IMR-90 (cell line): Measurements from ENCODE around the gene GARIN3. TPM values are rescaled to one million over a fixed set of nuclear protein-coding genes. Genes with fewer than 3 reads are reported as not detected.

Experiments
- ATAC-seq: fragments of 200-7000 bp; cut with Tn5 transposase; 2 replicates; pipeline ENCODE4 v1.9.1; 2020; ENCODE audit warnings: low read depth, mild to moderate bottlenecking, moderate library complexity
- BruUV-seq: library from RNA; stranded (reverse); fragments of 400-500 nt; replicated peaks from 2 replicates; lab custom pipeline; 2021; lab: Mats Ljungman, UMichigan
- CTCF ChIA-PET: fragments of 300-600 bp; formaldehyde crosslinking; extraction: SDS; loops from one replicate; lab custom pipeline; 2021; ENCODE audit warnings: antibody characterized with exemption; lab: Yijun Ruan, JAX
- POLR2A ChIA-PET: fragments of 300-600 bp; sonication (Branson Sonifier 250); formaldehyde crosslinking; loops from one replicate; lab custom pipeline; 2022; ENCODE audit warnings: antibody characterized with exemption; ENCODE audit not compliant: unreplicated experiment; lab: Charles Lee
- DNase-seq: peaks from one replicate; pipeline ENCODE4 v3.0.0; 2013
- H2AFZ ChIP-seq: replicated peaks from 2 replicates; pipeline ENCODE3; 2013; ENCODE audit warnings: low read length, mild to moderate bottlenecking; ENCODE audit not compliant: poor library complexity
- H2AK5ac ChIP-seq: 2 replicates; pipeline ENCODE4 v1.6.1; 2013; ENCODE audit warnings: low read depth, low read length, inconsistent platforms
- H2AK9ac ChIP-seq: replicated peaks from 2 replicates; pipeline ENCODE3; 2013; ENCODE audit warnings: mild to moderate bottlenecking, low read depth, low read length, moderate library complexity; ENCODE audit not compliant: poor library complexity
- H2BK120ac ChIP-seq: 2 replicates; pipeline ENCODE4 v1.6.1; 2013; ENCODE audit warnings: low read depth, low read length, inconsistent platforms
- H2BK15ac ChIP-seq: 3 replicates; pipeline ENCODE4 v1.6.1; 2013; ENCODE audit warnings: low read depth, low read length, inconsistent platforms
- H2BK20ac ChIP-seq: 2 replicates; pipeline ENCODE4 v1.6.1; 2013; ENCODE audit warnings: low read depth, mild to moderate bottlenecking, inconsistent platforms, low read length, moderate library complexity
- H2BK5ac ChIP-seq: 2 replicates; pipeline ENCODE4 v1.6.1; 2013; ENCODE audit warnings: mild to moderate bottlenecking, low read depth, low read length, inconsistent platforms; ENCODE audit not compliant: poor library complexity, severe bottlenecking
- H3K14ac ChIP-seq: replicated peaks from 2 replicates; pipeline ENCODE4 v1.6.1; 2013; ENCODE audit warnings: low read depth, low read length, inconsistent platforms
- H3K18ac ChIP-seq: 2 replicates; pipeline ENCODE4 v1.6.1; 2013; ENCODE audit warnings: low read depth, low read length, control low read depth
- H3K23ac ChIP-seq: 2 replicates; pipeline ENCODE4 v1.6.1; 2013; ENCODE audit warnings: low read depth, low read length, inconsistent platforms
- H3K27ac ChIP-seq: 2 replicates; pipeline ENCODE4 v1.5.1; 2013; ENCODE audit warnings: mild to moderate bottlenecking, control low read depth, low read length; ENCODE audit not compliant: insufficient read depth
- H3K27me3 ChIP-seq: 2 replicates; pipeline ENCODE4 v1.6.1; 2013; ENCODE audit warnings: low read length; ENCODE audit not compliant: control insufficient read depth, insufficient read depth
- H3K36me3 ChIP-seq: 2 replicates; pipeline ENCODE4 v1.6.1; 2013; ENCODE audit warnings: low read length, mixed read lengths; ENCODE audit not compliant: control insufficient read depth, insufficient read depth
- H3K4ac ChIP-seq: 2 replicates; pipeline ENCODE4 v1.6.1; 2013; ENCODE audit warnings: low read depth, low read length, inconsistent platforms
- H3K4me1 ChIP-seq: 2 replicates; pipeline ENCODE4 v1.6.1; 2013; ENCODE audit warnings: low read length, mixed read lengths; ENCODE audit not compliant: control insufficient read depth, insufficient read depth
- H3K4me2 ChIP-seq: 2 replicates; pipeline ENCODE4 v1.6.1; 2013; ENCODE audit warnings: low read depth, mild to moderate bottlenecking, control low read depth, low read length, moderate library complexity
- H3K4me3 ChIP-seq: 2 replicates; pipeline ENCODE4 v1.5.1; 2013; ENCODE audit warnings: low read depth, mild to moderate bottlenecking, control low read depth, low read length, moderate library complexity; ENCODE audit not compliant: insufficient read depth
- H3K56ac ChIP-seq: 2 replicates; pipeline ENCODE4 v1.6.1; 2013; ENCODE audit warnings: low read length, inconsistent platforms; ENCODE audit not compliant: insufficient read depth; ENCODE audit errors: extremely low read depth
- H3K79me1 ChIP-seq, 2 experiments: 2 replicates each; pipeline ENCODE4 v1.6.1; 2013; ENCODE audit warnings: low read length in 2 of 2, inconsistent platforms in 1 of 2, low read depth in 1 of 2
- H3K9ac ChIP-seq: 2 replicates; pipeline ENCODE4 v1.6.1; 2013; ENCODE audit warnings: low read depth, low read length, control low read depth
- H3K9me1 ChIP-seq: 2 replicates; pipeline ENCODE4 v1.6.1; 2013; ENCODE audit warnings: low read length, inconsistent platforms; ENCODE audit not compliant: insufficient read depth
- H3K9me3 ChIP-seq: 2 replicates; pipeline ENCODE4 v1.6.1; 2013; ENCODE audit warnings: low read length; ENCODE audit not compliant: control insufficient read depth, insufficient read depth
- H4K20me1 ChIP-seq: 2 replicates; pipeline ENCODE4 v1.6.1; 2013; ENCODE audit warnings: low read length, inconsistent platforms; ENCODE audit not compliant: insufficient read depth
- H4K5ac ChIP-seq: 2 replicates; pipeline ENCODE4 v1.6.1; 2013; ENCODE audit warnings: mild to moderate bottlenecking, low read depth, low read length, control low read depth
- H4K8ac ChIP-seq, 2 experiments: 2 replicates each; pipeline ENCODE4 v1.6.1; 2013; ENCODE audit warnings: low read depth in 2 of 2, low read length in 2 of 2, control low read depth in 1 of 2, inconsistent platforms in 1 of 2
- H4K91ac ChIP-seq: 2 replicates; pipeline ENCODE4 v1.6.1; 2013; ENCODE audit warnings: low read depth, low read length, inconsistent platforms; ENCODE audit not compliant: insufficient read depth
- BHLHE40 ChIP-seq: fragments of 150-350 bp; IDR thresholded peaks from 2 replicates; pipeline ENCODE4 v1.6.1; 2016; ENCODE audit warnings: mild to moderate bottlenecking, low read depth, low read length
- CEBPB ChIP-seq: IDR thresholded peaks from 2 replicates; pipeline ENCODE4 v1.6.1; 2012; ENCODE audit warnings: low read depth, low read length, improper control_type of control experiment
- CHD1 ChIP-seq: IDR thresholded peaks from 2 replicates; pipeline ENCODE4 v1.6.1; 2012; ENCODE audit warnings: low read depth, low read length, improper control_type of control experiment
- FOS ChIP-seq: fragments of 150-350 bp; IDR thresholded peaks from 2 replicates; pipeline ENCODE4 v1.6.1; 2016; ENCODE audit warnings: low read depth, low read length
- MAFK ChIP-seq: IDR thresholded peaks from 2 replicates; pipeline ENCODE4 v1.6.1; 2012; ENCODE audit warnings: low read depth, low read length, improper control_type of control experiment
- MAZ ChIP-seq: IDR thresholded peaks from 2 replicates; pipeline ENCODE4 v1.6.1; 2012; ENCODE audit warnings: low read depth, mild to moderate bottlenecking, low read length, improper control_type of control experiment, moderate library complexity, borderline replicate concordance
- MXI1 ChIP-seq: IDR thresholded peaks from 2 replicates; pipeline ENCODE4 v1.6.1; 2012; ENCODE audit warnings: low read depth, mild to moderate bottlenecking, low read length, moderate library complexity, borderline replicate concordance
- NFE2L2 ChIP-seq: fragments of 150-350 bp; IDR thresholded peaks from 2 replicates; pipeline ENCODE4 v1.6.1; 2016; ENCODE audit warnings: low read depth, mild to moderate bottlenecking, low read length
- POLR2A ChIP-seq: IDR thresholded peaks from 2 replicates; pipeline ENCODE4 v1.6.1; 2012; ENCODE audit warnings: mild to moderate bottlenecking, low read depth, low read length
- RAD21 ChIP-seq: IDR thresholded peaks from 2 replicates; pipeline ENCODE4 v1.6.1; 2012; ENCODE audit warnings: low read length, improper control_type of control experiment
- RCOR1 ChIP-seq: IDR thresholded peaks from 2 replicates; pipeline ENCODE4 v1.6.1; 2012; ENCODE audit warnings: mild to moderate bottlenecking, low read length, improper control_type of control experiment; ENCODE audit not compliant: insufficient replicate concordance
- RFX5 ChIP-seq: IDR thresholded peaks from 2 replicates; pipeline ENCODE4 v1.8.0; 2012; ENCODE audit warnings: low read depth, mild to moderate bottlenecking, low read length, moderate library complexity
- SMC3 ChIP-seq: fragments of 150-350 bp; IDR thresholded peaks from 2 replicates; pipeline ENCODE4 v1.6.1; 2016; ENCODE audit warnings: low read depth, mild to moderate bottlenecking, antibody characterized with exemption, low read length, moderate library complexity
- whole genome bisulfite sequencing, 2 experiments: methylation state at CpG; one replicate each; pipeline versions ENCODE4 v1.1.5 to v1.1.7; 2013; ENCODE audit warnings: missing lambda C conversion rate in 2 of 2; ENCODE audit not compliant: insufficient read length in 1 of 2; ENCODE audit errors: extremely low coverage in 2 of 2; 5-methylcytosine and 5-hydroxymethylcytosine counted together
- dilution Hi-C: fragments of 300-500 bp; cut with HindIII; formaldehyde crosslinking; loops from one replicate; pipeline ENCODE4 v1.14.3; 2018; ENCODE audit warnings: low sequenced_read_pairs; ENCODE audit not compliant: unreplicated experiment
- in situ Hi-C: fragments of 300-500 bp; cut with MboI; formaldehyde crosslinking; loops from 3 replicates; pipeline ENCODE4 v1.14.3; 2019; ENCODE audit warnings: low sequenced_read_pairs, inconsistent platforms, mixed read lengths
- intact Hi-C: fragments of 100-400 bp; cut with micrococcal nuclease; formaldehyde crosslinking; loops from 2 replicates; pipeline ENCODE4 v1.10.0; 2022
- polyA plus RNA-seq, 3 experiments: library from polyadenylated mRNA; depleted of rRNA; stranded (reverse); fragments of >200 nt; gene quantifications; 2 replicates each; pipeline ENCODE4 v1.2.3, GENCODE V29; 2012; ENCODE audit warnings: low replicate concordance in 1 of 3
- total RNA-seq: library from RNA; depleted of rRNA; stranded (reverse); fragments of >200 nt; gene quantifications from 2 replicates; pipeline ENCODE4 v1.2.3, GENCODE V29; 2012
- TF ChIP-seq, protein P1 (sequence below): fragments of 150-350 bp; IDR thresholded peaks from 2 replicates; pipeline ENCODE4 v1.6.1; 2017; ENCODE audit warnings: mild to moderate bottlenecking, antibody characterized with exemption, low read length, low read depth
- TF ChIP-seq, protein P2 (sequence below): conservative IDR thresholded peaks from 2 replicates; pipeline ENCODE4 v1.5.1; 2012; ENCODE audit warnings: mild to moderate bottlenecking, low read depth, low read length, improper control_type of control experiment
- TF ChIP-seq, protein P3 (sequence below): fragments of 150-350 bp; IDR thresholded peaks from 2 replicates; pipeline ENCODE4 v1.6.1; 2016; ENCODE audit warnings: low read depth, mild to moderate bottlenecking, low read length, moderate library complexity, borderline replicate concordance

GARIN3 gene
- total and polyA plus RNA-seq, 2 of the 4 experiments (the other 2 are of a cell fraction) = not detected

DNA sequence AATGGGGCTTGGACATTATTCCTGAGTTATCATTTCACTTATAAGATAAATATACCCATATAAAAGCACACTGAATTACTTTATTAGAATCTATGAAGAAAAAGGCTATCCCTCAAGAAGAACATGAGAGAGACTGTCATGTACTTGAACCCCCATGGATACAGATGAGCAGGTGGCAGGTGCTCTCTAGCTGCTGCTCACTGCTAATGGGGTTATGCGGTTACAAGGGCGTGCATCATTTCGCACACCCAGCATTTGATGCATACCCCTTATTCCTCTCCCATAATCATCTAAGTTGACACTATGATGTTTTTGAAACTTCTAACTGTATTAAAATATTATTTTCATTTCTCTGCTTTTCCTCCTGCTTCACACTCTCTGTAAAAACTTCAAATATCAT is 31.0 kb upstream of the GARIN3 start:
- Histone ChIP-seq H3K56ac (no peak overlapping the region), H3K27me3 (peaks cover 2% of the 10 kb centered on the region; the same call in 1 of the 2 replicates), H3K79me1 (no peaks in the 10 kb centered on the region), H2AK9ac (no peak overlapping the region), H3K14ac (no peak overlapping the region), H3K23ac (no peak overlapping the region), H4K91ac (no peak overlapping the region), H2AK5ac (no peak overlapping the region), H2BK15ac (no peak overlapping the region), H4K20me1 (no peaks in the 10 kb centered on the region), H3K27ac (no peak overlapping the region), H3K4ac (no peak overlapping the region), H2BK5ac (no peak overlapping the region), H3K9me1 (no peaks in the 10 kb centered on the region), H2AFZ (no peak overlapping the region), H3K18ac (no peak overlapping the region), H2BK120ac (no peak overlapping the region), H4K8ac (no peak overlapping the region), H3K9me3 (no peaks in the 10 kb centered on the region), H3K4me2 (no peak overlapping the region), H3K4me3 (no peak overlapping the region), H2BK20ac (no peak overlapping the region), H3K4me1 (no peaks in the 10 kb centered on the region), H4K5ac (no peak overlapping the region), H3K36me3 (no peaks in the 10 kb centered on the region), H3K9ac (no peak overlapping the region)
- in situ Hi-C loops (no loop called here), dilution Hi-C loops (no loop called here), intact Hi-C loops (no loop called here)
- ChIA-PET POLR2A (no interaction called here), CTCF (no interaction called here)
- no TSS peak for BruUV-seq
- ATAC-seq = no peak
- TF ChIP-seq, protein P1, sequence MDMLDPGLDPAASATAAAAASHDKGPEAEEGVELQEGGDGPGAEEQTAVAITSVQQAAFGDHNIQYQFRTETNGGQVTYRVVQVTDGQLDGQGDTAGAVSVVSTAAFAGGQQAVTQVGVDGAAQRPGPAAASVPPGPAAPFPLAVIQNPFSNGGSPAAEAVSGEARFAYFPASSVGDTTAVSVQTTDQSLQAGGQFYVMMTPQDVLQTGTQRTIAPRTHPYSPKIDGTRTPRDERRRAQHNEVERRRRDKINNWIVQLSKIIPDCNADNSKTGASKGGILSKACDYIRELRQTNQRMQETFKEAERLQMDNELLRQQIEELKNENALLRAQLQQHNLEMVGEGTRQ = no peak
- TF ChIP-seq CHD1 (no peak), RFX5 (no peak), FOS (no peak), BHLHE40 (no peak), POLR2A (no peak), MXI1 (no peak), MAZ (no peak), RCOR1 (no peak), RAD21 (no peak), NFE2L2 (no peak), SMC3 (no peak), MAFK (no peak), CEBPB (no peak)
- TF ChIP-seq, protein P2, sequence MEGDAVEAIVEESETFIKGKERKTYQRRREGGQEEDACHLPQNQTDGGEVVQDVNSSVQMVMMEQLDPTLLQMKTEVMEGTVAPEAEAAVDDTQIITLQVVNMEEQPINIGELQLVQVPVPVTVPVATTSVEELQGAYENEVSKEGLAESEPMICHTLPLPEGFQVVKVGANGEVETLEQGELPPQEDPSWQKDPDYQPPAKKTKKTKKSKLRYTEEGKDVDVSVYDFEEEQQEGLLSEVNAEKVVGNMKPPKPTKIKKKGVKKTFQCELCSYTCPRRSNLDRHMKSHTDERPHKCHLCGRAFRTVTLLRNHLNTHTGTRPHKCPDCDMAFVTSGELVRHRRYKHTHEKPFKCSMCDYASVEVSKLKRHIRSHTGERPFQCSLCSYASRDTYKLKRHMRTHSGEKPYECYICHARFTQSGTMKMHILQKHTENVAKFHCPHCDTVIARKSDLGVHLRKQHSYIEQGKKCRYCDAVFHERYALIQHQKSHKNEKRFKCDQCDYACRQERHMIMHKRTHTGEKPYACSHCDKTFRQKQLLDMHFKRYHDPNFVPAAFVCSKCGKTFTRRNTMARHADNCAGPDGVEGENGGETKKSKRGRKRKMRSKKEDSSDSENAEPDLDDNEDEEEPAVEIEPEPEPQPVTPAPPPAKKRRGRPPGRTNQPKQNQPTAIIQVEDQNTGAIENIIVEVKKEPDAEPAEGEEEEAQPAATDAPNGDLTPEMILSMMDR = no peak
- TF ChIP-seq, protein P3, sequence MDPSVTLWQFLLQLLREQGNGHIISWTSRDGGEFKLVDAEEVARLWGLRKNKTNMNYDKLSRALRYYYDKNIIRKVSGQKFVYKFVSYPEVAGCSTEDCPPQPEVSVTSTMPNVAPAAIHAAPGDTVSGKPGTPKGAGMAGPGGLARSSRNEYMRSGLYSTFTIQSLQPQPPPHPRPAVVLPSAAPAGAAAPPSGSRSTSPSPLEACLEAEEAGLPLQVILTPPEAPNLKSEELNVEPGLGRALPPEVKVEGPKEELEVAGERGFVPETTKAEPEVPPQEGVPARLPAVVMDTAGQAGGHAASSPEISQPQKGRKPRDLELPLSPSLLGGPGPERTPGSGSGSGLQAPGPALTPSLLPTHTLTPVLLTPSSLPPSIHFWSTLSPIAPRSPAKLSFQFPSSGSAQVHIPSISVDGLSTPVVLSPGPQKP = no peak
- no CpG with 5 or more reads among the region's 3 CpGs for WGBS, 2 experiments
- no peak for DNase-seq
